Measurements from ENCODE around the gene PEX14. TPM values are rescaled to one million over a fixed set of nuclear protein-coding genes. Genes with fewer than 3 reads are reported as not detected.
A peak's percentile ranks its signal among the peaks of the same experiment; 100 is the strongest.

PEX14 gene
- total and polyA plus RNA-seq, 11 donors, result 14.9 to 28.7 (median 20.4) TPM

GRCh38 chr1:10495475-10495817 lies 20.7 kb downstream of the PEX14 start:
- DNase-seq (no peak), ATAC-seq (no peak)
- Histone ChIP-seq H3K9me3 (no peaks in the 10 kb centered on the region), H3K4me1 (peaks cover 0 to 27% (median 18%) of the 10 kb centered on the region in 12 donors), H3K27ac (peak overlapping the region in 10 of 12 donors; percentile 33 to 81 (median 58)), H3K4me3 (peak overlapping the region in 5 of 12 donors; percentile 17 to 50 (median 38)), H3K27me3 (no peaks in the 10 kb centered on the region), H3K36me3 (peaks cover 0 to 14% (median 5%) of the 10 kb centered on the region in 9 donors)
- intact Hi-C loops (cut with DNase I), result loop anchor here in 6 of 10 donors (2.0 to 10.0 kb wide), 6 partner anchors 61 to 449 kb away; partner anchors contain the start of gene CENPS (in 3 of the 6)
- WGBS, 4 donors, result 68 to 76% (median 73%) methylated on average over 10 of the region's 10 CpGs
- TF ChIP-seq POLR2A (IDR thresholded peaks at IDR 0.05), result no peak
- TF ChIP-seq, protein P1, sequence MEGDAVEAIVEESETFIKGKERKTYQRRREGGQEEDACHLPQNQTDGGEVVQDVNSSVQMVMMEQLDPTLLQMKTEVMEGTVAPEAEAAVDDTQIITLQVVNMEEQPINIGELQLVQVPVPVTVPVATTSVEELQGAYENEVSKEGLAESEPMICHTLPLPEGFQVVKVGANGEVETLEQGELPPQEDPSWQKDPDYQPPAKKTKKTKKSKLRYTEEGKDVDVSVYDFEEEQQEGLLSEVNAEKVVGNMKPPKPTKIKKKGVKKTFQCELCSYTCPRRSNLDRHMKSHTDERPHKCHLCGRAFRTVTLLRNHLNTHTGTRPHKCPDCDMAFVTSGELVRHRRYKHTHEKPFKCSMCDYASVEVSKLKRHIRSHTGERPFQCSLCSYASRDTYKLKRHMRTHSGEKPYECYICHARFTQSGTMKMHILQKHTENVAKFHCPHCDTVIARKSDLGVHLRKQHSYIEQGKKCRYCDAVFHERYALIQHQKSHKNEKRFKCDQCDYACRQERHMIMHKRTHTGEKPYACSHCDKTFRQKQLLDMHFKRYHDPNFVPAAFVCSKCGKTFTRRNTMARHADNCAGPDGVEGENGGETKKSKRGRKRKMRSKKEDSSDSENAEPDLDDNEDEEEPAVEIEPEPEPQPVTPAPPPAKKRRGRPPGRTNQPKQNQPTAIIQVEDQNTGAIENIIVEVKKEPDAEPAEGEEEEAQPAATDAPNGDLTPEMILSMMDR (IDR thresholded peaks at IDR 0.05), result no peak

GRCh38 chr1:10495952-10496351 lies 21.2 kb downstream of the PEX14 start:
- Histone ChIP-seq H3K27ac (peak overlapping the region in 9 of 12 donors; percentile 34 to 81 (median 60)), H3K27me3 (no peaks in the 10 kb centered on the region), H3K36me3 (peaks cover 0 to 14% (median 5%) of the 10 kb centered on the region in 9 donors), H3K4me3 (no peak overlapping the region), H3K4me1 (peaks cover 0 to 29% (median 18%) of the 10 kb centered on the region in 12 donors), H3K9me3 (no peaks in the 10 kb centered on the region)
- ATAC-seq, result peak in 3 of 4 donors; percentile 1 to 61 (median 10)
- TF ChIP-seq, protein P1 (IDR thresholded peaks at IDR 0.05), result no peak
- TF ChIP-seq POLR2A (IDR thresholded peaks at IDR 0.05), result no peak
- peak in 1 of 5 donors; percentile 77 for DNase-seq
- 74 to 85% (median 75%) methylated on average over 14 of the region's 14 CpGs for WGBS, 4 donors
- intact Hi-C loops (cut with DNase I), result loop anchor here in 6 of 10 donors (2.0 to 10.0 kb wide), 6 partner anchors 61 to 449 kb away; partner anchors contain the start of gene CENPS (in 3 of the 6)

DNA sequence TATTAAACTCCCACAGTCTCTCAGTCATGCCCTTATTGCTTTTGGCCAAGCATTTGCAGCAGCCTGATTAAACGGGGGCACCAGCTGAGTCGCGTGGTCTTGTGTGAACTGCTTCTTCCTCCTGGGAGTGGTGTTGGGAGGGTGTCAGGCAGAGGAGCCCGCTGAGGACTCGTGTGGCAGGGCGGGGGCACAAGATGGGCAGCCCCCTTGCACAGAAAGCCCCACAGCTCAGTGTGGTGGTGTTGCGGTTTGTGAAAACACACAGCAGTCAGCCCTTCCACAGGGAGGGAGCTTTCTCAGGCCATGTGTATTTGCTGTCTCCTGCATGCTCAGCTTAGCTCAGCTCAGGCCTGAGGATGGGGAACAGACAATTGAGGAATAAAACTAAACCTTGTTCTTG lies 22.4 kb downstream of the PEX14 start:
- ATAC-seq (no peak), DNase-seq (no peak)
- no peaks in the 10 kb centered on the region for H3K27me3 ChIP-seq
- H3K4me3 ChIP-seq, result no peak overlapping the region
- intact Hi-C loops (cut with DNase I), result loop anchor here in 5 of 10 donors (1.0 to 10.0 kb wide), 5 partner anchors 9 to 448 kb away; partner anchors contain the start of gene CENPS (in 1 of the 5)
- TF ChIP-seq POLR2A (IDR thresholded peaks at IDR 0.05), result no peak
- TF ChIP-seq, protein P1 (IDR thresholded peaks at IDR 0.05), result no peak
- peaks cover 0 to 14% (median 5%) of the 10 kb centered on the region in 9 donors for H3K36me3 ChIP-seq
- no peaks in the 10 kb centered on the region for H3K9me3 ChIP-seq
- H3K4me1 ChIP-seq, result peaks cover 0 to 29% (median 18%) of the 10 kb centered on the region in 12 donors
- no peak overlapping the region for H3K27ac ChIP-seq
- 89 to 93% (median 91%) methylated on average over 7 of the region's 7 CpGs for WGBS, 4 donors

DNA sequence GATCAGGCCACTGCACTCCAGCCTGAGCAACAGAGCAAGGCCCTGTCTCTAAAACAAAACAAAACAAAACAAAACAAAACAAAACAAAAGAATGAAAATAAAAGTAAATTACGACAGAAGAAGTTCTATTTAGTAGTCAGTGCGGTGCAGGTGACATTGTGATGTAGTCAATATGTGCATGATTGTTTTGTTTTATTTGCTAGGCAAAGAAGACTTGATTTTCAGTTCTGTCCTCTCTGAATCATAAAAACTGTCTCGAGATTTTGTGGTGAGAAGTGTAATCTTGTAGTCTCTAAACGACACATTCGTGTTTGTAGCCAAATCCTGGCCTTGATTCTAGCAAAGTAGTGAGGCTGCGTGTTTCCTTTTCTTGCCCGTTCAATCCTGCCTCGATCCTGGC lies 23.5 kb downstream of the PEX14 start:
- peaks cover 0 to 29% (median 18%) of the 10 kb centered on the region in 12 donors for H3K4me1 ChIP-seq
- H3K36me3 ChIP-seq, result peaks cover 0 to 14% (median 5%) of the 10 kb centered on the region in 9 donors
- no peak overlapping the region for H3K4me3 ChIP-seq
- intact Hi-C loops (cut with DNase I), result loop anchor here in 4 of 10 donors (5.0 to 10.0 kb wide), 4 partner anchors 63 to 447 kb away; partner anchors contain the start of gene CENPS (in 1 of the 4)
- H3K27ac ChIP-seq, result no peak overlapping the region
- ATAC-seq (no peak), DNase-seq (no peak)
- no peaks in the 10 kb centered on the region for H3K9me3 ChIP-seq
- TF ChIP-seq, protein P1 (IDR thresholded peaks at IDR 0.05), result no peak
- no peak for TF ChIP-seq POLR2A (IDR thresholded peaks at IDR 0.05)
- 87 to 94% (median 90%) methylated on average over 8 of the region's 8 CpGs for WGBS, 4 donors
- H3K27me3 ChIP-seq, result no peaks in the 10 kb centered on the region

Data from heart left ventricle (tissue), 16 donors.